ENCODE data around the gene PNPLA7. TPM values are rescaled to one million over a fixed set of nuclear protein-coding genes. Genes with fewer than 3 reads are reported as not detected.
A peak's percentile ranks its signal among the peaks of the same experiment; 100 is the strongest.

The PNPLA7 gene
- total RNA-seq, 2 experiments from 2014 or later: 1.5 to 10.2 TPM

DNA sequence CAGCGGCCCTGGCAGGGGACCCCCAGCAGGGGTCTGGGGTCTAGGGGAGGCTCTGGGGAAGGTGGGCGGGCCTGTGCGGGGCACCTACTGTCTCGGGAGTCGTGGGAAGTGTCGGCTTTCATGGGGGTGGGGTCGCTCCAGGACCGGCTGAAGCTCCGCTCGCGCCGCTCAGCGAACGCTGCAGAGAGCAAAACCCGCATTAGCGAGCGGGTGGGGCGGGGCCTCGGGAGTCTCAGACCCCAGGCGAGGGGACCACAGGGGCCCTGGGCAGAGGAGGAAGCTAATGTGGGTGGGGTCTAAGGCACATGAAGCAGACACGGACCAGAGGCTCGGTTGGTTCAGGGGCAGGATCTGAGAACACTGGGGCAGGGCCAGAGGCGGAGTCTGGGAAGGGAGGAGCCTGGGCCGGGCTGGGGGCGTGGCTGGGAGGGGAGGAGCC lies 96.5 kb downstream of the PNPLA7 start:
- H3K4me3 ChIP-seq (ENCODE audit: low read depth, low read length, poor library complexity, severe bottlenecking): no peak overlapping the region
- POLR2A ChIA-PET: interaction anchor here (0.8 kb wide), 1 partner anchor 185 kb away, joined by 3 read pairs; no protein-coding TSS in a partner anchor
- no peak overlapping the region for H3K27ac ChIP-seq (ENCODE audit: low read depth, low read length, poor library complexity, severe bottlenecking)
- no TSS peak for BruUV-seq (replicated peaks)
- peaks cover 29% of the 10 kb centered on the region for H3K4me1 ChIP-seq (ENCODE audit: insufficient read depth, low read length, poor library complexity, severe bottlenecking)
- H3K36me3 ChIP-seq (ENCODE audit: insufficient read depth, low read length): peaks cover 17% of the 10 kb centered on the region; the same call in 1 of the 2 replicates
- TF ChIP-seq EZH2phosphoT487 (IDR thresholded peaks at IDR 0.05; ENCODE audit: borderline replicate concordance, low read depth, low read length): no peak
- TF ChIP-seq, protein P1, sequence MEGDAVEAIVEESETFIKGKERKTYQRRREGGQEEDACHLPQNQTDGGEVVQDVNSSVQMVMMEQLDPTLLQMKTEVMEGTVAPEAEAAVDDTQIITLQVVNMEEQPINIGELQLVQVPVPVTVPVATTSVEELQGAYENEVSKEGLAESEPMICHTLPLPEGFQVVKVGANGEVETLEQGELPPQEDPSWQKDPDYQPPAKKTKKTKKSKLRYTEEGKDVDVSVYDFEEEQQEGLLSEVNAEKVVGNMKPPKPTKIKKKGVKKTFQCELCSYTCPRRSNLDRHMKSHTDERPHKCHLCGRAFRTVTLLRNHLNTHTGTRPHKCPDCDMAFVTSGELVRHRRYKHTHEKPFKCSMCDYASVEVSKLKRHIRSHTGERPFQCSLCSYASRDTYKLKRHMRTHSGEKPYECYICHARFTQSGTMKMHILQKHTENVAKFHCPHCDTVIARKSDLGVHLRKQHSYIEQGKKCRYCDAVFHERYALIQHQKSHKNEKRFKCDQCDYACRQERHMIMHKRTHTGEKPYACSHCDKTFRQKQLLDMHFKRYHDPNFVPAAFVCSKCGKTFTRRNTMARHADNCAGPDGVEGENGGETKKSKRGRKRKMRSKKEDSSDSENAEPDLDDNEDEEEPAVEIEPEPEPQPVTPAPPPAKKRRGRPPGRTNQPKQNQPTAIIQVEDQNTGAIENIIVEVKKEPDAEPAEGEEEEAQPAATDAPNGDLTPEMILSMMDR (conservative IDR thresholded peaks at IDR 0.05; ENCODE audit: low read length): no peak
- no peaks in the 10 kb centered on the region for H4K20me1 ChIP-seq (ENCODE audit: insufficient read depth, low read length)
- intact Hi-C loops (cut with micrococcal nuclease; ENCODE audit: unreplicated experiment): no loop called here
- no peaks in the 10 kb centered on the region for H3K9me3 ChIP-seq (ENCODE audit: low read length)
- peak; percentile 80 for DNase-seq (ENCODE audit: low spot score)
- CTCF ChIA-PET (ENCODE audit: unreplicated experiment): no interaction called here
- peak overlapping the region; percentile 7; the same call in 1 of the 2 replicates for H3K4me2 ChIP-seq (ENCODE audit: low read length)
- no peaks in the 10 kb centered on the region for H3K79me2 ChIP-seq (ENCODE audit: insufficient read depth, low read depth, low read length)
- no peaks in the 10 kb centered on the region for H3K9me2 ChIP-seq (ENCODE audit: insufficient read depth, low read length)
- H2AFZ ChIP-seq (ENCODE audit: low read length): no peak overlapping the region

DNA sequence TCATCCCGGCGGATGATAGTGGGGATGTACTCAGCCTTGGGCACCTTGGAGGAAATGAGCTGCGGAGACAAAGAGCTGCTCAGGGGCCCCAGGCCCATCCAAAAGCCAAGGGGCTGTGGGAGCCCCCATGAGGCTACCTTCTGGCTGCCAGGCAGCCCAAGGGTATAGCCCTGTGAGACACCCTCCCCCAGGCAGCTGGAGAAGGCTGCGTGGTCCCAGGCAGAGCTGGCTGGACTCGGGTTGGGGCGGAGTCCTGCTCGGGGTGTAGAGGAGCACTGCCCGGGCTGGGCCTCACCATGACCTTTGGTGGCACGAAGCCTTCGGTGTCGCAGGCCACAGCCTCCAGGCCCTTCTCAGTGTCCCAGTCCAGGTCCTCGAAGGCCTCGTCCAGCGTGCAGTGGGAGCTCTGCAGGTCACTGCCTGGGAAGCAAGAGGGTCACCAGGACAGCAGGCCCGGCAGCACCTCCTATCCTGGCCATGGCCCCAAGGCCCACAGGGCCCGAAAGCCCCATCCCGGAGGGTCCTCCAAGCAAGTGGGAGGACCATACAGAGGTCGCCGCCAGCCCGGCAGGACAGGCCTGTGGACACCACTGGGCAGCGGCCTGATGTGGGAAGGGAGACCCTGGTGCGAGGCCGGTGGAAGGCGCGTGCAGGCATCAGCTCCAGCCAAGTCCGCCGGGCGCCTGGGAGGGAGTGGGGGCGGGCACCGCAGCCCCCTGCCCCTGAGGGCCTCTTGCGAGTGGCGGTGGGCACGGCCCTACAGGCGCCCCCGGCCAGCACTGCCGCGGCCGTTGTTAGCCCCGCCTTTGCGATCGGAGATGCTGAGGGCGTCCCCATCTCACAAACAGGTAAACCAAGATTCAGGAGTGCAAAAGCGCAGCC lies 97.2 kb downstream of the PNPLA7 start:
- H3K9me3 ChIP-seq (ENCODE audit: low read length): no peaks in the 10 kb centered on the region
- peaks cover 25% of the 10 kb centered on the region for H3K4me1 ChIP-seq (ENCODE audit: insufficient read depth, low read length, poor library complexity, severe bottlenecking)
- no peak overlapping the region for H3K27ac ChIP-seq (ENCODE audit: low read depth, low read length, poor library complexity, severe bottlenecking)
- H3K4me2 ChIP-seq (ENCODE audit: low read length): no peak overlapping the region
- no peak overlapping the region for H3K4me3 ChIP-seq (ENCODE audit: low read depth, low read length, poor library complexity, severe bottlenecking)
- TF ChIP-seq, protein P1 (conservative IDR thresholded peaks at IDR 0.05; ENCODE audit: low read length): no peak
- TF ChIP-seq EZH2phosphoT487 (IDR thresholded peaks at IDR 0.05; ENCODE audit: borderline replicate concordance, low read depth, low read length): no peak
- H3K9me2 ChIP-seq (ENCODE audit: insufficient read depth, low read length): no peaks in the 10 kb centered on the region
- ChIA-PET CTCF (ENCODE audit: unreplicated experiment) (no interaction called here), POLR2A (no interaction called here)
- DNase-seq (ENCODE audit: low spot score): no peak
- H4K20me1 ChIP-seq (ENCODE audit: insufficient read depth, low read length): no peaks in the 10 kb centered on the region
- BruUV-seq (replicated peaks): no TSS peak
- intact Hi-C loops (cut with micrococcal nuclease; ENCODE audit: unreplicated experiment): no loop called here
- H3K36me3 ChIP-seq (ENCODE audit: insufficient read depth, low read length): peaks cover 17% of the 10 kb centered on the region; the same call in 1 of the 2 replicates
- no peaks in the 10 kb centered on the region for H3K79me2 ChIP-seq (ENCODE audit: insufficient read depth, low read depth, low read length)
- no peak overlapping the region for H2AFZ ChIP-seq (ENCODE audit: low read length)
